HG03025 (cell line): ENCODE measurements around the gene CCL2.

Experiments
- ATAC-seq: cut with Tn5 transposase; IDR thresholded peaks from one replicate; pipeline ENCODE4 v1.9.1; 2021; ENCODE audit warnings: mild to moderate bottlenecking, moderate library complexity; ENCODE audit not compliant: unreplicated experiment, low FRiP score

CCL2 gene

DNA sequence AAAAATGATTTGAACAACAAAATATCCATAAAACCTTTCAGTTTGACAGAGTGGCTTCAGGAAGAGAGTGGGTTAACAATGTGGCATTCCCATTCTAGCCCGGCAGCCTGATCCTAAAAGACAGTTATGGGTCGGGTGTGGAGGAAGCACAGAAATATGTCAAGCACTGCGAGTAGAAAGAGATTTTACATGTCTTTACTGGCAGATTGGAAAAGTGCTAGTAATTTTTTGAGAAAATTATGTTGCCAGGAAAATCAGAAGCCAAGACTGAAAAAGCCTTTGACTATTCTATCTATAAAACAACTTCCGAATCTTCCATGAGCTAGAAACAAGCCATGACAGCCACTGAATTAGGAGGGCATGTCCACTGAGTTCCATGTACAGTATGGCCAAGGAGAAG lies 5.8 kb downstream of the CCL2 start:
- no peak for ATAC-seq

DNA sequence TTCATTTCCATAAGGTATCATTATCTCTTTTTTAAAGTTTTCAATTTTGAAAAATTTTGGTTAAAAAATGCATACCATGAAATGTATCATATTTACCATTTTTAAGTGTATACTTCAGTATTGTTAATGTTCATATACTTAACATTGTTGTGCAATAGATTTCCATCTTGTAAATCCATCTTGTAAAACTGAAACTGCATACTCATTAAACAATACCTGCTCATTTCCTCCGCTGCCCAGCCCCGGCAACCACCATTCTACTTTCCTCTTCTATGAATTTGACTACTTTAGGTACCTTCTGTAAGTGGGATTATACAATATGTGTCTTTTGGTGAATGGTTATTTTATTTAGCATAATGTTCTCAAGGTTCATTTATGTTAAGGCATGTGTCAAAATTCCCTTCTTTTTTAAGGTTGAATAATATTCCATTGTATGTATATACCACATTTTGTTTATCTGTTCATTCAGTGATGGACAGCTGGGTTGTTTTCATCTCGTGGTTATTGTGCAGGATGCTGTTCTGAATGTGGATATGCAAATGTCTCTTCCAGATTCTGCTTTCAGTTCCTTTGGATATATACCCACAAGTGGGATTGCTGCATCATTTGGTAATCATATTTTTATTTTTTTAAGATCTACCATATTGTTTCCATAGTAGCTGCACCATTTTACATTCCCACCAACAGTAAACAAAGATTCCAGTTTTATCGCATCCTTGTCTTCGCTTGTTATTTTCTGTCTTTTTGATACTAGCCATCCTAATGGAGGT lies 6.7 kb downstream of the CCL2 start:
- no peak for ATAC-seq

DNA sequence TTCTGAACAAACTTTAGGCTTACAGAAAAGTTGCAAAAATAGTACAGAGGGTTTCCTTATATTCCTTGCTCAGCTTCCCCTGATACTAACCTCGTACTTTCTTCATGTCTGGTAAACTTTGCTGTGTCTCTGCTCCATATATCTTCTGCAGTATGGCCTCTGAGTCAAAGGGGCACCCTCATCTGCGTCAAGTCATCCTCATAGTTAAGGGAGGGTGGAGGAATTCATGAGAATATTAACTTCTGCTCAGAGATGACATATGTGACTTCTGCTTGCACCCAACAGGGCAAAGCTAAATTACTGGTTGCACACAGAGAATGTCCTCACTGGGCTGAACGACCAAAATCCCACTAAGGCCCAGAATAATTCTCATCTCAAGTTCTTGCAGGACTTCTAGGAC lies 10.6 kb downstream of the CCL2 start:
- no peak for ATAC-seq

DNA sequence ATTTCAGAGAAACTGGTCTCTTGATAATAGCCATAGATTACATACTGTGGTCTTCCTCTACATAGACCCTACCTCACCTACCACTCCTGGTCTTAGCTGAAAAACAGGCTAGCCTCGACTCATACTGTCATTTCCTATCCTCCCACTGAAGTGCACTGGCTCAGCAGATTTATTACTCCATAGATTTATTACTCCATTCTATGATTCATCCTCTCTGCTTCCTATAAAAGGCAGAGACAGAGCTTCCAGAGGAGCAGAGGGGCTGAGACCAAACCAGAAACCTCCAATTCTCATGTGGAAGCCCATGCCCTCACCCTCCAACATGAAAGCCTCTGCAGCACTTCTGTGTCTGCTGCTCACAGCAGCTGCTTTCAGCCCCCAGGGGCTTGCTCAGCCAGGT lies 14.9 kb downstream of the CCL2 start, which contains the start of gene CCL7:
Gene CCL7 (plus strand): TSS at position 253 of the 400 bp plus-strand sequence. CDS start 70 bp downstream, at position 323.
- no peak for ATAC-seq

DNA sequence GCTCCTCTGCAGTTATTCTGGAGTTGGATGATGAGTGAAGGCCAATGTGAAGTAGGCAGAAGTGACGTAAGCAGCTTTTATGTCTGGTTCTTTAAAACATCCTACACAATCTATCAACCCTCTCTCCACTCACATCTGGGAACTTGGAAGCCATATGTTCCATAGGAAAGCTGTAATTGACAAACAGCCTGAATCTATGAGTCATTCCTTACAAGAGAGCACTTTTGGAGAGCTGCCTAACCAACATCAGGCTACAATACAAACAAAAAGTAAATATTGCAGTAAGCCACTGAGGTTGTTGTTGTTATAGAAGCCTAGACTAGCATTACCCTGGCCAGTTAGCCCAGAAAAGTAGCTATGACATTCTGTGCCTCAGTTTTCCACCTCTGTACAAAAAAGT lies 20.8 kb downstream of the CCL2 start:
- no peak for ATAC-seq

DNA sequence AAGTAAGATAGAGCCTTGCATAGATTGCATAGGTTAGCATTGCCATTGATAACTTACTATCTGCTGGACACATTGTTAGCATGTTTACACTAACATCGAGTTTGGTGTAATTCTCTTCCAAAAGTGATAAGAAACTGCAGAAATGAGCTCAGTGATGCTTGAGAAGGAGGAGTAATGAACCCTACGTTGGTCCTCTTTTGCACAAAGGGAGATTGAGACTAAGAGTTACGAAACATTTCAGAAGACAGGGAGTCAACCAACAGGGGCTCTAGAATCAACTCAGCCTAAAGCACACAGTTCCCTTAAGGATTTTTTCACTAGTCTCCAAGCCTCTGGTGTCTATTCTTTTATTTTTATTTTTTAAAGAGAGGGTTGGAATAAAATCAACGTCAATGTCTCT lies 21.7 kb downstream of the CCL2 start:
- ATAC-seq: no peak

DNA sequence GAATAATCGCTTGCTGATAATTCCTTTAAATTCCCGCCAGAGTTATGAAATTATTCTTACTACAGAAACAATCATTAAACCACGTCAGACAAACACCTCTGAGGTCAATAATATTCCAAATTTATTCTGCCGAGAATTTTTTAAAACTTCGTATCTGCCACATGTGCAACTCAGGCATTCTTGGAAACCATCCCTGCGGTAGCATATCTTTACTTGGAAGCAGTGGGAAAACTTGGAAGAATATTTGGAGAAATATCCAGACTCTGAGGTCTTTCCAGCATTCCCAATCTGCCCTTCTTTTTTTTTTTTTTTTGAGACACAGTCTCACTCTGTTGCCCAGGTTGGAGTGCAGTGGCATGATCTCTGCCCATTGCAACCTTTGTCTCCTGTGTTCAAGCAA lies 28.5 kb downstream of the CCL2 start:
- no peak for ATAC-seq

DNA sequence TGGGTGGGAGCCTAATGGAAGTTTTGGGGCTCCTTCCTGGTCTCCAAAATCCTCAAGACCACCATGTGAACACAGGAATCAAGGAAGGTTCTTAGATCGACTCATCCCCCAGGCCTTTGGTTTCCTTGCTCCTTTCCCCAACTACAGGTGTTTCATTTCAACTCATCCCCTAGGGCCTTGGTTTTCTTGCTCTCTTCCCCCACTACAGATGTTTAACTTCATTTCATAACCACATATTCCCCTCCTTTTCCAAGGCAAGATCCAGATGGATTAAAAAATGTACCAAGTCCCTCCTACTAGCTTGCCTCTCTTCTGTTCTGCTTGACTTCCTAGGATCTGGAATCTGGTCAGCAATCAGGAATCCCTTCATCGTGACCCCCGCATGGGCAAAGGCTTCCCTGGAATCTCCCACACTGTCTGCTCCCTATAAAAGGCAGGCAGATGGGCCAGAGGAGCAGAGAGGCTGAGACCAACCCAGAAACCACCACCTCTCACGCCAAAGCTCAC lies 30.3 kb downstream of the CCL2 start, which contains the start of gene CCL11:
Gene CCL11 (plus strand): TSS at position 457 of the 507 bp plus-strand sequence. CDS start 67 bp downstream, outside the sequence.
- ATAC-seq: no peak

DNA sequence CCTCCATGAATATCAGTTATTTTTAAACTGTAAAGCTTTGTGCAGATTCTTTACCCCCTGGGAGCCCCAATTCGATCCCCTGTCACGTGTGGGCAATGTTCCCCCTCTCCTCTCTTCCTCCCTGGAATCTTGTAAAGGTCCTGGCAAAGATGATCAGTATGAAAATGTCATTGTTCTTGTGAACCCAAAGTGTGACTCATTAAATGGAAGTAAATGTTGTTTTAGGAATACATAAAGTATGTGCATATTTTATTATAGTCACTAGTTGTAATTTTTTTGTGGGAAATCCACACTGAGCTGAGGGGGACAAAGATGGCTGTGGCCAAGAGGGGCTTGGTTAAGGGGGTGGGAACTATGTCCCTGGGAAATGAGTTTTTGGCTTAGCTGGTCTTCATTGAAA lies 32.8 kb downstream of the CCL2 start:
- ATAC-seq: no peak

DNA sequence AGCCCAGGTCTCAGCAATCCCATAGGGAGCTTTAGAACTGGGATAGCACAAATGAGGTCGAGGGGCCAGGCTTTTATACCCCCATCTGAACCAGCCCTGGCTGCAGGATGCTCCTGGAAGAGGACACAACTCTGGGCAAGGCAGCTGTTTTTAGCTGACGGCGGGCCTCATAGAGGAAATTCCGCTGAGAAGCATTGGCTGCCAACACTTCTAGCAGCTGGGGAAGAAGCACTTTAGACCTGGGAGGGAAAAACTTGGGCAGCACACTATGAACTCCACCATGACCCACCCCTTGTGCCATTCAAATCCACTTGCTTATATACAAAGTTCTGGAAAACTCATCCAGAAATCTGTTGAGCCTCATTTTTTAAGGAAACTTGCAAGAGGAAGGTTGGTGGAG lies 35.5 kb downstream of the CCL2 start:
- no peak for ATAC-seq

DNA sequence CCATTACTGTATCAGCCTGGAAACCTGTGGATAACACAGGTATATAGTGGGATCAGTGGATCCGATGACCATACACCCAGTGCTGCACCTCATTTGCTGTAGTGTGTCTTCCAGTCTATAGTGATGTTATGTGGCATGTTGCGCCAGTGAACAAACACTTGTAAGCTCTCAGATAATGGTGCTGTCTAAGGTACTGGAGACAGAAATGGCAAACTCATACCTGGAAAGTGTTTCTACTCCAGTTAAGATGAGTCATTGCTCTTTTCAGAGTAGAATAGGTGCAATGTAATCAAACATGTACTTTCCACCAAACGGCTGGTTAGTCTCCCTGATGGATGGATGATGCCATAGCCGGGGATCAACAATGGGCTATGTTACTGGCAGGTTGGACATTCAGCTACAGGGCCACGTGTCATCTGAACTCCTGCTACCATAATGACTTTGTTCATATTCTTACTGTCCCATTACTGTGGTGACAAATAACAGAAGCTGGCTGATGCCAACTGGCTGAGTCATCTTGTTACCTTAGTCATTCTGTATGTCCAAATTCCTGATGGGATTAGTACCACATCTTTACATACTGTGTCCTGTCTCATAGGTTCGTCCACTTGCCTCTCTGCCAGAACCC lies 36.8 kb downstream of the CCL2 start:
- ATAC-seq: no peak

DNA sequence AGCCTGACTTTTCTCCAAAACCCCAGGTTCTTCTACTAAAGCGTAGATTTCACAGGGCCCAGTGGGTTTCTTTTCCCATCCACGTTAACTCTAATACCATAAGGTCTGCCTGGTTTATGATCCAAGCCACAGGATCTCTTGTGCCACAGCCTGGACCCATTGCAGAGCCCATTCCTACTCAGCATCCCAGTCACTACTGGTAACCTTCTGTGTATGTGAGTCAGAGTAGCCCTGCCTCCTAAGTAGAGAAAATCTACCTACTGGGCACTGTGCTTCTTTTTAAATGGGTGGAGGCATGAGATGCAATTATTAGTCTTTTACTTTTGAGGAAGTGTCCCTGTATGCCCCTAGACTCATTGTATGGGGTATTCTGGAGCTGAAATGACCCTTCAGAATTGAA lies 43.9 kb downstream of the CCL2 start:
- no peak for ATAC-seq

DNA sequence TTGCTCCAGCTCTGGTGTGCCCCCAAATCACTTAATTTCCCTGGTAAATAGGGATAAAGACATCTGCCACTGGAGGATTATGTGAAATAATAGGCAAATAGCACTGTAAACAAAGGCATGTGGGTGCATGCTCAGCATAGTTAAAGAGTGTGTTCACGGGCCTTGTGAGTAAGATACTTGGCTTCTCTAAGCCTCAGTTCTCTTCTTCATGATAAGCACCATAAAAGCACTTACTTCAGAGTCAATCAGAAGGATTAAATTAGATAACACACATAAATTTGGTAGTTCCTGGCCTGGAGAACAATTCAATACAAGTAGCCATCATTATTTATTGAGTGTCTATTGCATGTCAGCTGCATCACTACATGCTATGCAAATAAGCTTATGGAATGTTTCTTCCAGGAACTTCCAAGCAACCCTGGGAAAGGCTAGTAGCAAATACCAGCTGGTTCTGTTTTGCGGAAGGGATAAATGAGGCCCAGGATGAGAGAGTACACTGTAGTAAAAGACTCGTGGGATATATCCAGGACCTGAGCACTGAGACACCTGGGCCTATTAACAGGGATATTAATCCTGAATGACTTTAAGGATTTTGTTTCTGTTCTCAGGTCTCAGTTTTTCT lies 45.0 kb downstream of the CCL2 start:
- ATAC-seq: no peak

DNA sequence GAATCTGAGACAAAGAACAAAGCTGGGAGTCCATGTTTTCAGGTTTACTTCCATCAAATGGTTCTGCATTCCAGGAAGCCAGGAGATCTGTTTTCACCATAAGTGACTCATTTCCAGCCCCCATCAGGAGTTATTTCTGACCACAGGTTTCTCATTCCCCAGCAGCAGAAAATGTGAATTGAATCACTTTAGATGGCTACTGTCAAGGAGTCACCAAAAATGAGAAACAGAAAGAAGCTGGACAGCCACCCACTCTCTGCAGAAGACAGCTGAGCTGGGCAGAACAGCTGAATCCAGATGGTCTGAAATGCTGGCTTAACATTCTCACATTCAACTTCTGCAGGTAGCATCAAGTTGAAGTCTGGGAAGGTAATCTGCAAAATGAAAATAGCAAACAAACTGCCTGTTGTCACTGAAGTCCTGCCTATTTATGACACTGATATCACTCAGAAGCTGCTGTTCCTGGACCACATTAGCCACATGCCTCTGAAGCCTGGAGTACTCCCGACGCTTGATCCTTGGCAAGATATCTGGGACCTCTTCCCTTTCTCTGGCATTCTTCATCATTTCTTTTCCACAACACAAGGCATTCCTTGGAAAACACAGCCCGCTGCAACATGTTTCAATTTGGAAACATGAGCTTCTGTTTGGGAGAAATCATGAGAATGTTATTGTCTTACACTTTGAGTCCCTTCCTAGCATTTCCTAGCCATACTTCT lies 45.7 kb downstream of the CCL2 start:
- ATAC-seq: no peak

DNA sequence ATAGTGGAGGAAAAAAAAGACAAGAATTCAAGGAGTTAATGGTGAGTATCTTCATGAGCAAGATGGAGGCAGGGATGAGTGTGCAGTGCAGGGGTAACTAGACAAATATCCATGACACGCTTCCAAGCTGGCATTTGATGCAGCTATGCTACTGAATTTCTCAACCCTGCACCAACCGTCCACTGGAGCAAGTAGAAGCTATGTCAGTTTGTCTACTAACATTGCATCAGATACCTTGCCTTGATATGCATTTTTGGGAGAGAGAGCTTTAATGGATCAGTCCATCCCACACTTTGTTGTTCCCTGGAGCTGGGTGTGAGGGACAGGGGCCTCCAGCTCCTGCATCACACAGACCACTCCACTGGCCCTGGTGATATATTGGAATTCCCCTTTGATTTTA lies 46.9 kb downstream of the CCL2 start:
- no peak for ATAC-seq

DNA sequence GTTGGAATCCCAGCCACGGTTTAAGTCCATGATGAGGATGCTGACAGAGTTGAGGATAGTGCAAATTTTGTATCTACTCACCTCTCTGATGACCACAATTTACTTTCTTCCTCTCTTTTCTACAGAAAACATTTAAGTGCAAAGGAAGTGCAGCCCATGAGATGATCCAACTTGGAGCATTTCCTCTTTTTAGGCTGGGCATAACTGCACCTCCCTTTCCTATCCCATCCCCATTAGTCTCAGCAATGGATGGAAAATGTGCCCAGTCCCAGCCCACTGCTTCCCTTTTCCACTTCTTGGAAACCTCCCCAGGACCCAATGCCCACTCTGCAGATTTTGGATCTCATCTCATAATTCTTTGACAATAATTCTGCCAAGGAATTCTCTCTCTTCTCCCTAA lies 47.6 kb downstream of the CCL2 start:
- ATAC-seq: no peak

DNA sequence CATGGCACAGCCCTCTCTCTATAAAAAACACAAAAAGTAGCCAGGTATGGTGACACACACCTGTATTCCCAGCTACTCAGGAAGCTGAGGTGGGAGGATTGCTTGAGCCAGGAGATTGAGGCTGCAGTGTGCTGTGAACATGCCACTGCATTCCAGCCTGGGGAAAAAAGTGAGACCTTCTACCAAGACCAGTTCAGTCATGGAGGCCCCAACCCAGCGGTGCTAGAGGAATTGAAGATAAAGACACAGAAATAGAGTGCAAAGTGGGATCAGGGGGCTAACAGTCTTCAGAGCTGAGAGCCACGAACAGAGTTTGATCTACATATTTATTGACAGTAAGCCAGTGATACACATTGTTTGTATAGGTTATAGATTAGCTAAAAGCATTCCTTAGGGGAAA lies 48.5 kb downstream of the CCL2 start:
- ATAC-seq: no peak

DNA sequence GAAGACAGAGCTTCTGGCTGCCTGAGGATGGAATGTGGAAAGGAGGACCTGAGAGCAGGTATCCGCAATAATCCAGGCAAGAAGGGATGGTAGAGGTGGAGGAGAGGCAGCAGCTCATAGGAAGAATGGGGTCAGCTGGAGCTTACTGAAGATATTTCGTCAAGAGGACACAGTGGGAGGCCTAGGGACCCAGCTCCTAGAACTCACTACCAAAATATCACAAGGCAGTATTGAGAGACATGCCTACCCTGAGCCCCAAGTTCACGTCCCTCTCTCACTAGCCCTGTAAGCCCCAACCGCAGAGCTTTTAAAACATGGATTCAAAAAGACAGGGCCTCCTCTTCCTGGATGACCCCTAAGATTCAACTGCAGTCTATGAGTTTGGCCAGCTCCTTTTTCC lies 50.0 kb downstream of the CCL2 start:
- ATAC-seq: no peak

DNA sequence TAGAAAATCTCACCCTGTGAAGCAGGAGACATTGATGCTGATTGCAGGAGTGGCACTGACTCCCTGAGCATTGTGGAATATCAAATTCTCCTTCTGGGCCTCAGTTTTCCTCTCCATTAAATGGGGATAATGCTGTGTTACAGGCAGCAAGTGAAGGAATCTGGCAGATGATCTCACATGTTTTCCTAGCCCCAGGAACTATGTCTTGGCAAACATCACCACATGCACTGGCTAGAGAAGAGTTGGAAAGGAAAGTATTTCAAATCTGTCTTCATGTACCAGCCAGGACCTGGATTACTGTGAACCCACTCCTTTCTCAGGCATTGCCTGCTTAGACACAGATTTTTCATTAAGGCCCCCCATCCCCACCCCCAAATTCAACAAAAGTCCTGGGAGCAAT lies 50.5 kb downstream of the CCL2 start:
- ATAC-seq: no peak

DNA sequence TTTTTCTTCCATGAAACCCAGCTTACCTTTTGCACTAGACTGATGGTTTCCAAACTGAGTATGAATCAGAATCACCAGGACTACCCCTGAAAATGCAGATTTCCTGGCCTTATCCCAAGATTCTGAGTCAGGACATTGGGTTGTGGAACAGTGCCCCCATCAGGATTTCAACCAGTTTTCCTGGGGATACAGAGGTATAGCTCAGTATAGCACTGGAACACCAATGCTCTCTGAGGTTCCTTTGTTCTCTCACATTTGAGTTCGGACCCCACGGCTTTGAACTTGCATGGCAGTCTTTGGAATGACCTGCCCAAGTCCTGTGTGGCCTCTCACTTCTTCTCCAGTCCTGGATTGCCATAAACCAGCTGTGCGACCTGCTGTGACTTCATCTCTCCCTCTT lies 51.4 kb downstream of the CCL2 start:
- no peak for ATAC-seq
